KMS-11 (cell line): ENCODE measurements around the gene CD247.

ENCODE experiments used
- H2AFZ ChIP-seq: fragments of 200-600 bp; sonication (generic); 2 replicates; pipeline ENCODE4 v1.6.1; 2016; ENCODE audit warnings: antibody characterized with exemption, mixed run types, low read depth
- H3K27ac ChIP-seq: fragments of 200-600 bp; sonication (generic); 2 replicates; pipeline ENCODE4 v1.6.1; 2016; ENCODE audit warnings: mild to moderate bottlenecking, mixed run types
- H3K27me3 ChIP-seq: fragments of 200-600 bp; sonication (generic); 2 replicates; pipeline ENCODE4 v1.6.1; 2017; ENCODE audit warnings: mild to moderate bottlenecking, low read depth, mixed run types, moderate library complexity; ENCODE audit not compliant: insufficient read depth
- H3K36me3 ChIP-seq: fragments of 200-600 bp; sonication (generic); 2 replicates; pipeline ENCODE4 v1.6.1; 2017; ENCODE audit warnings: mild to moderate bottlenecking, mixed run types; ENCODE audit not compliant: insufficient read depth
- H3K4me1 ChIP-seq: fragments of 200-600 bp; sonication (generic); 2 replicates; pipeline ENCODE4 v1.6.1; 2016; ENCODE audit warnings: mild to moderate bottlenecking, low read depth, mixed run types; ENCODE audit not compliant: poor library complexity, severe bottlenecking
- H3K4me2 ChIP-seq: fragments of 200-600 bp; sonication (generic); 2 replicates; pipeline ENCODE4 v1.7.0; 2016; ENCODE audit warnings: mild to moderate bottlenecking, mixed run types
- H3K4me3 ChIP-seq: fragments of 200-600 bp; sonication (generic); IDR thresholded peaks from 2 replicates; pipeline ENCODE4 v1.6.1; 2017; ENCODE audit warnings: low read depth, low read length, mixed read lengths; ENCODE audit not compliant: insufficient read depth
- H3K79me2 ChIP-seq: fragments of 200-600 bp; sonication (generic); 2 replicates; pipeline ENCODE4 v1.6.1; 2016; ENCODE audit warnings: low read depth, mixed run types; ENCODE audit not compliant: insufficient read depth
- H3K9ac ChIP-seq: fragments of 200-600 bp; sonication (generic); 2 replicates; pipeline ENCODE4 v1.6.1; 2016; ENCODE audit warnings: mild to moderate bottlenecking, mixed run types
- H4K20me1 ChIP-seq: fragments of 200-600 bp; sonication (generic); 2 replicates; pipeline ENCODE4 v1.6.1; 2016; ENCODE audit warnings: mild to moderate bottlenecking, mixed run types; ENCODE audit not compliant: insufficient read depth
- CTCF ChIP-seq: fragments of 200-600 bp; sonication (generic); conservative IDR thresholded peaks from 2 replicates; pipeline ENCODE4 v1.6.1; 2017; ENCODE audit warnings: low read depth, mild to moderate bottlenecking, antibody characterized with exemption, low read length, moderate library complexity, mixed read lengths

Gene CD247

GRCh38 chr1:167433884-167434283 is 84.4 kb downstream of the CD247 start:
- Histone ChIP-seq H3K9ac (no peak overlapping the region), H3K36me3 (no peaks in the 10 kb centered on the region)

GRCh38 chr1:167432780-167433179 is 85.5 kb downstream of the CD247 start:
- Histone ChIP-seq H3K36me3 (no peaks in the 10 kb centered on the region), H3K4me1 (no peaks in the 10 kb centered on the region), H3K4me3 (no peak overlapping the region), H4K20me1 (no peaks in the 10 kb centered on the region), H3K4me2 (no peak overlapping the region), H2AFZ (no peak overlapping the region), H3K27ac (no peak overlapping the region), H3K9ac (no peak overlapping the region), H3K27me3 (no peaks in the 10 kb centered on the region), H3K79me2 (no peaks in the 10 kb centered on the region)
- no peak for TF ChIP-seq CTCF

More at GRCh38 chr1:167433884-167434283, 84.4 kb downstream of the CD247 start:
- H3K27me3 ChIP-seq = no peaks in the 10 kb centered on the region
- no peak overlapping the region for H3K4me3 ChIP-seq
- H3K27ac ChIP-seq = no peak overlapping the region
- TF ChIP-seq CTCF = no peak
- no peaks in the 10 kb centered on the region for H4K20me1 ChIP-seq
- no peaks in the 10 kb centered on the region for H3K4me1 ChIP-seq
- H3K79me2 ChIP-seq = no peaks in the 10 kb centered on the region
- no peak overlapping the region for H3K4me2 ChIP-seq
- H2AFZ ChIP-seq = no peak overlapping the region

- H2AFZ ChIP-seq = no peak overlapping the region
- H3K36me3 ChIP-seq = no peaks in the 10 kb centered on the region
- no peaks in the 10 kb centered on the region for H4K20me1 ChIP-seq
- TF ChIP-seq CTCF = no peak
- H3K79me2 ChIP-seq = no peaks in the 10 kb centered on the region
- H3K4me2 ChIP-seq = no peak overlapping the region
- no peaks in the 10 kb centered on the region for H3K27me3 ChIP-seq
- no peak overlapping the region for H3K27ac ChIP-seq
- no peaks in the 10 kb centered on the region for H3K4me1 ChIP-seq
- H3K9ac ChIP-seq = no peak overlapping the region
- H3K4me3 ChIP-seq = no peak overlapping the region
Measured at GRCh38 chr1:167431909-167432650, 86.2 kb downstream of the CD247 start.

GRCh38 chr1:167431261-167431908 is 86.9 kb downstream of the CD247 start:
- Histone ChIP-seq H2AFZ (no peak overlapping the region), H4K20me1 (no peaks in the 10 kb centered on the region; the same call in 1 of the 2 replicates)

More at GRCh38 chr1:167431261-167431908, 86.9 kb downstream of the CD247 start:
- H3K4me1 ChIP-seq = no peaks in the 10 kb centered on the region
- H3K27ac ChIP-seq = no peak overlapping the region
- no peaks in the 10 kb centered on the region for H3K79me2 ChIP-seq
- no peak overlapping the region for H3K9ac ChIP-seq
- no peaks in the 10 kb centered on the region for H3K27me3 ChIP-seq
- no peaks in the 10 kb centered on the region for H3K36me3 ChIP-seq
- H3K4me2 ChIP-seq = no peak overlapping the region
- TF ChIP-seq CTCF = no peak
- H3K4me3 ChIP-seq = no peak overlapping the region
